ENCODE data around the gene DDX25.

Gene DDX25

GRCh38 chr11:125950696-125951651 lies 46.7 kb downstream of the DDX25 start:
- no peak for DNase-seq (ENCODE audit: low read depth in 2 of 2)

GRCh38 chr11:125951731-125952130 lies 47.4 kb downstream of the DDX25 start:
- no peak for DNase-seq (ENCODE audit: low read depth in 2 of 2)

- DNase-seq (ENCODE audit: low read depth in 2 of 2): no peak
Measured at GRCh38 chr11:125952559-125952958, 48.3 kb downstream of the DDX25 start.

GRCh38 chr11:125952973-125953372 lies 48.7 kb downstream of the DDX25 start:
- DNase-seq (ENCODE audit: low read depth in 2 of 2): no peak

- no peak for DNase-seq (ENCODE audit: low read depth in 2 of 2)
Measured at GRCh38 chr11:125953401-125953935, 49.2 kb downstream of the DDX25 start.

- DNase-seq (ENCODE audit: low read depth in 2 of 2): no peak
Measured at GRCh38 chr11:125954123-125954944, 50.0 kb downstream of the DDX25 start.

GRCh38 chr11:125954945-125955640 lies 50.8 kb downstream of the DDX25 start:
- no peak for DNase-seq (ENCODE audit: low read depth in 2 of 2)

GRCh38 chr11:125955856-125956255 lies 51.5 kb downstream of the DDX25 start:
- DNase-seq (ENCODE audit: low read depth in 2 of 2): no peak

- DNase-seq (ENCODE audit: low read depth in 2 of 2): no peak
Measured at GRCh38 chr11:125956391-125957134, 52.3 kb downstream of the DDX25 start.

- DNase-seq (ENCODE audit: low read depth in 2 of 2): no peak
Measured at GRCh38 chr11:125957618-125958332, 53.5 kb downstream of the DDX25 start.

- DNase-seq (ENCODE audit: low read depth in 2 of 2): no peak
Measured at GRCh38 chr11:125958872-125959400, 54.6 kb downstream of the DDX25 start.

- DNase-seq (ENCODE audit: low read depth in 2 of 2): no peak
Measured at GRCh38 chr11:125959511-125959910, 55.2 kb downstream of the DDX25 start.

- DNase-seq (ENCODE audit: low read depth in 2 of 2): no peak
Measured at GRCh38 chr11:125959931-125960330, 55.6 kb downstream of the DDX25 start.

- no peak for DNase-seq (ENCODE audit: low read depth in 2 of 2)
Measured at GRCh38 chr11:125960771-125961170, 56.5 kb downstream of the DDX25 start.

- no peak for DNase-seq (ENCODE audit: low read depth in 2 of 2)
Measured at GRCh38 chr11:125967515-125967914, 63.2 kb downstream of the DDX25 start.

GRCh38 chr11:125968354-125968753 lies 64.0 kb downstream of the DDX25 start:
- no peak for DNase-seq (ENCODE audit: low read depth in 2 of 2)

- no peak for DNase-seq (ENCODE audit: low read depth in 2 of 2)
Measured at GRCh38 chr11:125971618-125972017, 67.3 kb downstream of the DDX25 start.

GRCh38 chr11:125974284-125974683 lies 70.0 kb downstream of the DDX25 start:
- DNase-seq (ENCODE audit: low read depth in 2 of 2): no peak

- DNase-seq (ENCODE audit: low read depth in 2 of 2): no peak
Measured at GRCh38 chr11:125975634-125976033, 71.3 kb downstream of the DDX25 start.

GRCh38 chr11:125976156-125976555 lies 71.8 kb downstream of the DDX25 start:
- no peak for DNase-seq (ENCODE audit: low read depth in 2 of 2)
